Measurements from ENCODE around the gene SEMA3D. TPM values are rescaled to one million over a fixed set of nuclear protein-coding genes. Genes with fewer than 3 reads are reported as not detected.

Gene SEMA3D
- total RNA-seq, 1 donor from 2014 or later, result 264 TPM

DNA sequence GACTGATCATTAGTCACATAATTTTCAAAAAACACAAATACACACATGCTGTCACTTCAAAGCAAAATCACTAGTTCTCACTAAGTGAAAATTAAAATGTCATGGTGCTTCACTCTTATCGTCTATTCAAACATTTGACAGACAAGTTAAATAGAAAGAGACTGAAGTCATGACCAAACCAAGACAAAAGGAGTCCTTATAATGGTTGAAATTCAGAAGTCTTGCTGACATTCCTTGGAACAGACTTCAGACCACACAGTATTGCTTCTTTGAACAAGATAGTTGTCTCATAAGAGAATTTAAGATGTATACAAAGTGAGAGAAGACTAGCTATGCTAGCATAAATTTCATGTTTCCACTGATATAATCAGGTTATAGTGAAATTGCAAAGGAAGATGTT lies 119.5 kb downstream of the SEMA3D start:
- H3K4me3 Mint-ChIP-seq, result no peak overlapping the region
- H3K27me3 Mint-ChIP-seq (ENCODE audit: low read depth), result no peaks in the 10 kb centered on the region
- peaks cover 49% of the 10 kb centered on the region for H3K4me1 Mint-ChIP-seq
- H3K36me3 Mint-ChIP-seq, result peaks cover 16% of the 10 kb centered on the region
- no peak for DNase-seq (ENCODE audit: low spot score in 2 of 2, unreplicated experiment in 2 of 2)
- peak overlapping the region; percentile 47 for H3K27ac Mint-ChIP-seq
- no peak for TF ChIP-seq CTCF (IDR thresholded peaks at IDR 0.05; ENCODE audit: unreplicated experiment)
- H3K9me3 Mint-ChIP-seq, result no peaks in the 10 kb centered on the region

DNA sequence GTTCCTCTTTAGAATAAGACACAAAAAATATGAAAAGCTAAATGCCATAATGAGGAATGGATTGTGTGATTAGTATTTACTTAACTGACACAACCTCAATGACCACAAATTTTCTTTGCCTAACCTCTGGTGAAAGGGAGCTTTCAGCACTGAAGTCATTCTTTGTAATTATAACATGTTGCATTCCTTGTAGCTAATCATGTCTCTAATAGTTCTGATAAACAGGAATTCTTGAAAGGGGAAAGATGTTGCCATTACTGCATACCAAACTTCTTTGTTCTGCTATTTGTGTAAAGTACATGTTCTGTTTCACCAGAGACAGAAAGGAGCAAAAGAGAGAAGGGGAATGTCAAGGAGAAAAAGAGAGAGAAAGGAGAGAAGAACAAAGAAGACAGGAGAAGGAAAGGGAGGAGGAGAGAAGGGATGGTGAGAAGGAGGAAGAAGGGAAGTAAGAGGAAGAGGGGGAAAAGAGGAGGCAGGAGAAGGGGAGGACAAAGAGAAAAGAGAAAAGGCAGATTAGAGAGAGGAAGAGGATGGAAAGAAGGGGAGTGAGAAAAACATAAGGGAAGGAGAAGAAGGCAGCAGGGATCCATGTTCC lies 120.9 kb downstream of the SEMA3D start:
- Mint-ChIP-seq H3K36me3 (peaks cover 27% of the 10 kb centered on the region), H3K27ac (peak overlapping the region; percentile 95), H3K4me3 (no peak overlapping the region), H3K4me1 (peaks cover 44% of the 10 kb centered on the region), H3K9me3 (no peaks in the 10 kb centered on the region), H3K27me3 (ENCODE audit: low read depth) (no peaks in the 10 kb centered on the region)
- TF ChIP-seq CTCF (IDR thresholded peaks at IDR 0.05; ENCODE audit: unreplicated experiment), result no peak
- DNase-seq (ENCODE audit: low spot score in 2 of 2, unreplicated experiment in 2 of 2), result no peak

DNA sequence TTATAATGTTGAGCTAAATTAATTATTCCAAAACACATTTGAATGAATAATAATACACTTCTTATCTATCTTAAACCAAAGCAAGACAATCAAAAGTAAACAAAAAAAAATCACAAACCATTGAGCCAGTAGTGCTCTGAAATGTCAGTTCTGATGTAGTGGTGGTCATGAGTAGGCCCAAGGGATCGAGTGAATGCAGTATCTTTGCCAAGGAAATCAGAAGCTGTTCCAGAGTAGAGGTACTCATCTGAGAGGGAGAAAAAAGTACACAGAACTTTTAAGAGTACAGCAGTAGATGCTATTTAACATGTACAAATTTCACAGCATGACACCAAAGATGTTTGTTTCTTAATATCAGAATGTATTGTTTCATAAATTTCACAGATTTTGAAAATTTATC lies 121.5 kb downstream of the SEMA3D start:
- DNase-seq (ENCODE audit: low spot score in 2 of 2, unreplicated experiment in 2 of 2), result no peak

GRCh38 chr7:85062651-85063050 lies 124.2 kb downstream of the SEMA3D start:
- Mint-ChIP-seq H3K27me3 (ENCODE audit: low read depth) (no peaks in the 10 kb centered on the region), H3K4me3 (no peak overlapping the region), H3K4me1 (peaks cover 30% of the 10 kb centered on the region), H3K36me3 (peaks cover 40% of the 10 kb centered on the region), H3K9me3 (no peaks in the 10 kb centered on the region), H3K27ac (no peak overlapping the region)
- TF ChIP-seq CTCF (IDR thresholded peaks at IDR 0.05; ENCODE audit: unreplicated experiment), result no peak
- DNase-seq (ENCODE audit: low spot score in 2 of 2, unreplicated experiment in 2 of 2), result no peak

More for the DNA sequence above, 121.5 kb downstream of the SEMA3D start:
- H3K27ac Mint-ChIP-seq, result peak overlapping the region; percentile 13
- H3K27me3 Mint-ChIP-seq (ENCODE audit: low read depth), result no peaks in the 10 kb centered on the region
- H3K4me3 Mint-ChIP-seq, result no peak overlapping the region
- peaks cover 39% of the 10 kb centered on the region for H3K4me1 Mint-ChIP-seq
- no peaks in the 10 kb centered on the region for H3K9me3 Mint-ChIP-seq
- TF ChIP-seq CTCF (IDR thresholded peaks at IDR 0.05; ENCODE audit: unreplicated experiment), result no peak
- peaks cover 33% of the 10 kb centered on the region for H3K36me3 Mint-ChIP-seq

DNA sequence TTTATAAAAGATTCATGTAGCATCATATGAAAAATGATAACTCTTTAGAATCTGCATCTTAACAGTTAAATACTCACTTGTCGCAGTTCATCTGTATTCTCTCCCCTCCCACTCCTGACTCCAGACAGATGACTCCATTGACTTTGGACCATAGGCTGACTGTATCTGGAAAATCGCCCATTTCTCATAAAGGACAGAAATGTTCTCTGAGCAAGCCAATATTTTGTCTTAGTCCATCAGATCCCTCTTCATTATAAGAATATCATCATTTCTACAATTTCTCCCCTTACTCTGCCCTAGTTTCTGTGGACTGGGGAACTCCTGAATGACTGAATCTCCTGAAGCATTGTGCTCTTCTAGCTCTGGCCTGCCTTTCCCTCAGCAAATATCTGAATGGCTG lies 125.4 kb downstream of the SEMA3D start:
- DNase-seq (ENCODE audit: low spot score in 2 of 2, unreplicated experiment in 2 of 2), result no peak
- Mint-ChIP-seq H3K36me3 (peaks cover 44% of the 10 kb centered on the region), H3K4me1 (peaks cover 21% of the 10 kb centered on the region), H3K27me3 (ENCODE audit: low read depth) (no peaks in the 10 kb centered on the region), H3K27ac (peak overlapping the region; percentile 9), H3K4me3 (no peak overlapping the region), H3K9me3 (no peaks in the 10 kb centered on the region)
- no peak for TF ChIP-seq CTCF (IDR thresholded peaks at IDR 0.05; ENCODE audit: unreplicated experiment)

DNA sequence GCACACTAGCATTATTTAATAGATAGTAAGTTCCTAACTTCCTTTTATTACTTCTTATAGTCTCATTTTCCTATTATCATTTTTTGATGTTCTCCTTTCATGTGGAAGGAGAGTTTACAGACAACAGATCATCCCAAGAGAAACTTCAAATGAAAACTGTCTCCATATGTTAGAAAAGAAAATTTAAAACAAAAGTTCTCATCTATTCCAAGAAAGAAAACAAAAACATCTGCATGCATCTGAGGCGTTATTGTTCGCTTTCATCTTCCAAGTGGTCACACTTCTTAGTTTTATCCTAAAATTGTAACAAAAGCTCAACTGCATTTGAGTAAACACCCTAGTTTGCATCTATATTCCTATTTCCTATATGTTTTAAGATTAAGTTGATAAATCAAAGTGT lies 126.2 kb downstream of the SEMA3D start:
- no peak overlapping the region for H3K4me3 Mint-ChIP-seq
- peaks cover 17% of the 10 kb centered on the region for H3K4me1 Mint-ChIP-seq
- no peak for TF ChIP-seq CTCF (IDR thresholded peaks at IDR 0.05; ENCODE audit: unreplicated experiment)
- no peak for DNase-seq (ENCODE audit: low spot score in 2 of 2, unreplicated experiment in 2 of 2)
- H3K9me3 Mint-ChIP-seq, result no peaks in the 10 kb centered on the region
- H3K36me3 Mint-ChIP-seq, result peaks cover 49% of the 10 kb centered on the region
- H3K27me3 Mint-ChIP-seq (ENCODE audit: low read depth), result no peaks in the 10 kb centered on the region
- H3K27ac Mint-ChIP-seq, result no peak overlapping the region
